NCI-H2029 (cell line): ENCODE data around the gene ITPA.

Experiments used
- DNase-seq: peaks from one replicate; lab custom pipeline; 2025; lab: John Stamatoyannopoulos, UW

ITPA gene

GRCh38 chr20:3244613-3245012 lies 35.3 kb downstream of the ITPA start:
- DNase-seq = no peak

GRCh38 chr20:3245156-3245555 lies 35.9 kb downstream of the ITPA start:
- DNase-seq = no peak

DNA sequence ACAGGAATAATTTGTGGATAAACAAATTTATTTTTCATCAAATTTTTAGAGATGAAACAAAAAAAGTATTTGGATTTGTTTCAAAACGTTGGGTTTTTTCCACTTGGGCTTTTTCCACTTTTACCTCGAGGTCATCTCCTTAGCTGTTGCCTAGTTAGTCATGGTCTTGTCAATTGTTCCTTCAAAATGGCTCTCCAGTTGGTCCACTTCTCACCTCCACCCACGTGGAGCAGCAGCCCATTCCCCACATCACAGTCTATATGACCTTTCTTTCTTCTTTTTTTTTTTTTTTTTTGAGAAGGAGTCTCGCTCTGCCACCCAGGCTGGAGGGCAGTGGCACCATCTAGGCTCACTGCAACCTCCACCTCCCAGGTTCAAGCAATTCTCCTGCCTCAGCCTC lies 36.4 kb downstream of the ITPA start:
- no peak for DNase-seq

GRCh38 chr20:3246682-3247081 lies 37.4 kb downstream of the ITPA start:
- DNase-seq = no peak

DNA sequence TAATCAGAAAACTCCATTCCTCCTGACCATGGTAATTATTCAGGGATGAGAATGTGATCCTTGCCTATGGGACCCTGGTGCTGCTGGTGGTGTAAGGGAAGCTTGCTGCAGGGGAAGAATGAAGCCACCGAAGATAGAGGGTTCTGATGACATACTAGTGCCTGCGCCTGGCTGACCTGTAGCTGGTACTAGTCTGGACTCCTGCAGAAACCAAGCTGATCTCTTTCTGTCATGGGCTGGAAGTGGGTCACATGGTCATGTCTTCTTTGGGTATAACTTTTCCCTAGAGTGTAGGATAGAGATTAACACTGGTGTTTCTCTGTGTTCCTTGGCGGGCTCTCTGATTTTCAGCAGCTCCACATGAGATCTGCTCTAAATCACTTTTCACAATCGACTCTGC lies 38.3 kb downstream of the ITPA start:
- no peak for DNase-seq

- no peak for DNase-seq
Observed at GRCh38 chr20:3248167-3248992, 39.1 kb downstream of the ITPA start.

DNA sequence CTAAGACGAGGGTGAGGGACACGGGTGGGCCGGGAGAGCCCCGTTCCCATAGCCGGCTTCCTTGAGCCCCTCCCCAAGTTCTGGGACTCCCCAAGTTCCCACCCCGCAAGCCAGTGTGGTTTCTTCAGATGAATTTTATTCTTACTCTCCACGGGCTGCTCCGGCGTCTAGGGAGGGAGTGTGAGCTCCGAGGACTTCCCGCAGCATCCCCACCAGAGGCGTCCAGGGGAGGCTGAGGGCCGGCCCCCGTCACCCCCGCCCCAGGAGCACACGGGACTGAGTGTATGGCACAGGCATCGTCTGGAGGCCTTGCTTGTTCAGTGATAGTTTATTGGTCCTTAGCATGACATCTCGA lies 39.7 kb downstream of the ITPA start:
- no peak for DNase-seq

- DNase-seq = no peak
Observed at GRCh38 chr20:3250091-3250504, 40.8 kb downstream of the ITPA start.

DNA sequence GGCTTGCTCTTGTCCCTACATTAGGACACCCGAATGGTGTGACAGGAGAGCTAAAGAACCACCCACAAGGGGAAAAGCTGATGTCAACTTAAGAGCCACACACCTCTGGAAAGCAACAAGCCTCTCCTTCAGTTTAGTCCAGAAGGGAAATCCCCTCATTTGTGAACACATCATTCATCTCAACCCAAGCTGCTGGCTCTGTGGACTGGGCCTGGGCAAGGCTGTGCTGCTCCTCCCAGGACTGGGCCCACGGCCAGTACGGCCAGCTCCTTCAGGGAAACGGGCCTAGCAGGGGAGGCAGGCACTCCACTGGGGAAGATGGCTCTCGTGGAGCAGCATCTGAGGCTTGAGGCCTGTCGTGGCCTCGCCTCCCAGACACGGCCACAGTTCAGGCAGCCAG lies 42.5 kb downstream of the ITPA start:
- DNase-seq = no peak

DNA sequence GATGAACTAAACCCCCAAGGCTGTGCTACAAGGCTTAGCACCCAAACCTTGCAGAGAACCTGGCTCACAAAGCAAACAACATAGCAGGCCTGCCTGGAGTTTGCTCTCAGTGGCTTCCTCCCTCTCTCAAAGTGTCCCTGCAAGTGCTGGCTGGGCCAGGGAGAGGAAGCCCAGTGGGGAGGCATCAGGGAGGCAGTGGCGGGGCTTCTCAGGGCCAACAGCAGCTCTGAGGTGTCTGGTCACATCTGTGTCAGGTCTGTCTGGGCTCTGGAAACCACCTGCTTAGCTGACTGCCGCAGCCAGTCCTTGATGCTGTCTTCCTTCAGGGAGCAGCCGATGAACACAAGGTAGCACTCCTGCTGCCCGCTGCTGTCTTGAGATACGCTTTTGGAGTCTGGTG lies 46.4 kb downstream of the ITPA start:
- DNase-seq = no peak

- DNase-seq = no peak
Observed at GRCh38 chr20:3258429-3258828, 49.1 kb downstream of the ITPA start.

DNA sequence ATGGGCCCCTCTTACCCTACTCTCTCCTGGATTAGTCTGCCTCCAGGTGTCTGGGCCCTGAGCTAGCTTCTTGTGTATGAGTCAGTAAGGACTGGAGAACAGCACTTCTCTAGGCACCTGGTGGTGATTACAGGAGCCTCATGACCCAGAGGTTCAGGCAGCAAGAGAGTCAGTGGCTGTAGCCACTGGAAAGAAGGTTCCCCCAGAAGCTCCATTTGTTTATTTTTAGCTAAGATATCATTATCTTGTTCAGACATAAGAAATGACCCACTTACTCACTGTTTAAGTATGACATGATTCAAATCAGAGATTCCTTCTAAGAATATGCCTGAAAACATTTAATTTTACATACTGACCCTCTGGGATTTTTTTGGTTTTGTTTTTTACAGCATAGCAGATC lies 53.3 kb downstream of the ITPA start:
- no peak for DNase-seq

DNA sequence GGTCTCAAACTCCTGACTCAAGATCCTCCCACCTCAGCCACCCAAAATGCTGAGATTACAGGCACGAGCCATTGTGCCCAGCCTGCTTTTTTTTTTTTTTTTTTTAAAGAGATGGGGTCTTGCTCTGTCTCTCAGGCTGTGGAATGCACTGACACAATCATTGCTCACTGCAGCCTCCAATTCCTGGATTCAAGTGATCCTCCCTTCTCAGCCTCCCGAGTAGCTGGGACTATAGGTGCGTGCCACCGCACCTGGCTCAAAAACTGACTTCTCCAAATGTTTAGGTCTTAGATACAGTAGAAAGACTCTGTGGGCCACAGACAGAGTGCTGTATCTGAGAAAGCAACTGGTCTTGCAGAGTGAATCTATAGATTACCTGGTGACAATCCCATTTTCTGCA lies 60.8 kb downstream of the ITPA start:
- DNase-seq = no peak

- DNase-seq = no peak
Observed at GRCh38 chr20:3273371-3273770, 64.1 kb downstream of the ITPA start.
